SK-N-SH (cell line): ENCODE measurements around the gene SUPT3H. TPM values are rescaled to one million over a fixed set of nuclear protein-coding genes. Genes with fewer than 3 reads are reported as not detected.

Experiments
- CTCF ChIA-PET: fragments of 300-600, 350-600 bp; formaldehyde crosslinking; extraction: SDS; loops from one replicate; lab custom pipeline; 2021; lab: Yijun Ruan, JAX
- POLR2A ChIA-PET: fragments of 350-600 bp; sonication (Branson Sonifier 250); formaldehyde crosslinking; extraction: SDS; loops from one replicate; lab custom pipeline; 2020; ENCODE audit warnings: antibody characterized with exemption, inconsistent platforms; lab: Yijun Ruan, JAX
- DNase-seq: peaks from one replicate; pipeline ENCODE4 v3.0.0; 2012
- H2AFZ ChIP-seq: fragments of 200-600 bp; sonication (generic); 2 replicates; pipeline ENCODE4 v1.8.1; 2016; ENCODE audit warnings: antibody characterized with exemption, mild to moderate bottlenecking, low read depth
- H3F3A ChIP-seq: fragments of 200-600 bp; sonication (generic); replicated peaks from 2 replicates; pipeline ENCODE3; 2016; ENCODE audit warnings: antibody characterized with exemption, mild to moderate bottlenecking; ENCODE audit not compliant: insufficient read depth
- H3K27ac ChIP-seq, 2 experiments: fragments of 200-500 bp in 1 of 2; fragments of 200-600 bp in 1 of 2; sonication (Bioruptor generic) in 1 of 2; sonication (generic), shearing (Covaris generic) in 1 of 2; 2 replicates each; pipeline versions ENCODE4 v1.5.1 to v1.6.1; 2014 to 2016; ENCODE audit warnings: low read depth in 2 of 2, inconsistent platforms in 1 of 2, low read length in 1 of 2, mild to moderate bottlenecking in 1 of 2, mixed read lengths in 1 of 2
- H3K27me3 ChIP-seq: fragments of 200-600 bp; sonication (generic), shearing (Covaris generic); 2 replicates; pipeline ENCODE4 v1.6.1; 2016; ENCODE audit warnings: mixed run types; ENCODE audit not compliant: insufficient read depth
- H3K36me3 ChIP-seq, 2 experiments: fragments of 200-500 bp in 1 of 2; fragments of 200-600 bp in 1 of 2; sonication (Bioruptor generic) in 1 of 2; sonication (generic) in 1 of 2; replicated peaks in 1 of 2; 2 replicates each; pipeline versions ENCODE3 to v1.5.1; 2014 to 2016; ENCODE audit warnings: low read length in 1 of 2, mild to moderate bottlenecking in 1 of 2; ENCODE audit not compliant: insufficient read depth in 2 of 2, control insufficient read depth in 1 of 2
- H3K4me1 ChIP-seq, 2 experiments: fragments of 200-500 bp in 1 of 2; fragments of 200-600 bp in 1 of 2; sonication (Bioruptor generic) in 1 of 2; sonication (generic), shearing (Covaris generic) in 1 of 2; 2 replicates each; pipeline versions ENCODE4 v1.5.1 to v1.6.1; 2014 to 2016; ENCODE audit warnings: low read depth in 1 of 2, low read length in 1 of 2, mixed run types in 1 of 2; ENCODE audit not compliant: insufficient read depth in 2 of 2, control insufficient read depth in 1 of 2
- H3K4me2 ChIP-seq: fragments of 200-600 bp; sonication (generic), shearing (Covaris generic); 2 replicates; pipeline ENCODE4 v1.6.1; 2017; ENCODE audit warnings: mixed run types
- H3K4me3 ChIP-seq, 2 experiments: fragments of 200-500 bp in 1 of 2; fragments of 200-600 bp in 1 of 2; sonication (Bioruptor generic) in 1 of 2; sonication (generic), shearing (Covaris generic) in 1 of 2; 2 replicates each; pipeline versions ENCODE4 v1.5.1 to v1.8.1; 2014 to 2016; ENCODE audit warnings: low read depth in 2 of 2, inconsistent platforms in 1 of 2, low read length in 1 of 2, mild to moderate bottlenecking in 1 of 2, mixed read lengths in 1 of 2, moderate library complexity in 1 of 2
- H3K79me2 ChIP-seq: fragments of 200-600 bp; sonication (generic); 2 replicates; pipeline ENCODE4 v1.8.1; 2017; ENCODE audit warnings: mild to moderate bottlenecking; ENCODE audit not compliant: insufficient read depth
- H3K9ac ChIP-seq: fragments of 200-600 bp; sonication (generic); 2 replicates; pipeline ENCODE4 v1.6.1; 2017; ENCODE audit warnings: mixed run types
- H3K9me2 ChIP-seq: fragments of 200-600 bp; sonication (generic); 2 replicates; pipeline ENCODE4 v1.6.1; 2017; ENCODE audit warnings: mixed run types
- H3K9me3 ChIP-seq: fragments of 200-600 bp; sonication (generic); 2 replicates; pipeline ENCODE4 v1.6.1; 2017; ENCODE audit warnings: mixed run types, mild to moderate bottlenecking, moderate library complexity
- H4K20me1 ChIP-seq: fragments of 200-600 bp; sonication (generic); 2 replicates; pipeline ENCODE4 v1.6.1; 2017; ENCODE audit warnings: mild to moderate bottlenecking, mixed run types; ENCODE audit not compliant: insufficient read depth
- CHD2 ChIP-seq: fragments of 150-350 bp; IDR thresholded peaks from 2 replicates; pipeline ENCODE4 v1.6.1; 2018; ENCODE audit warnings: low read length; ENCODE audit not compliant: partially characterized antibody
- EP300 ChIP-seq, 2 experiments: IDR thresholded peaks; 2 replicates each; pipeline versions ENCODE4 v1.4.0 to v1.6.1; 2012; ENCODE audit warnings: borderline replicate concordance in 1 of 2, low read depth in 1 of 2, low read length in 1 of 2
- EZH2phosphoT487 ChIP-seq: fragments of 200-600 bp; sonication (generic); IDR thresholded peaks from 2 replicates; pipeline ENCODE4 v1.6.1; 2017; ENCODE audit warnings: low read depth, mixed run types, mild to moderate bottlenecking, antibody characterized with exemption, moderate library complexity, borderline replicate concordance
- FOSL2 ChIP-seq: IDR thresholded peaks from 2 replicates; pipeline ENCODE4 v1.4.0; 2012; ENCODE audit warnings: low read depth, mild to moderate bottlenecking, moderate library complexity, borderline replicate concordance
- FOXJ3 ChIP-seq: sonication (generic); formaldehyde crosslinking; IDR thresholded peaks from 2 replicates; pipeline ENCODE4 v1.5.1; 2020; ENCODE audit warnings: mild to moderate bottlenecking, missing genetic modification reagents
- GABPA ChIP-seq: IDR thresholded peaks from 2 replicates; pipeline ENCODE4 v1.4.0; 2012; ENCODE audit warnings: low read depth, mild to moderate bottlenecking
- GATA2 ChIP-seq: sonication (generic); formaldehyde crosslinking; IDR thresholded peaks from 2 replicates; pipeline ENCODE4 v1.5.0; 2020; ENCODE audit warnings: mild to moderate bottlenecking, missing genetic modification reagents
- MXI1 ChIP-seq: IDR thresholded peaks from 2 replicates; pipeline ENCODE4 v1.6.1; 2012; ENCODE audit warnings: mild to moderate bottlenecking, low read depth, low read length, improper control_type of control experiment
- RAD21 ChIP-seq: IDR thresholded peaks from 2 replicates; pipeline ENCODE4 v1.6.1; 2012; ENCODE audit warnings: mild to moderate bottlenecking, low read length
- RCOR1 ChIP-seq: fragments of 150-350 bp; IDR thresholded peaks from 2 replicates; pipeline ENCODE4 v1.6.1; 2017; ENCODE audit warnings: antibody characterized with exemption, low read length
- RFX5 ChIP-seq: IDR thresholded peaks from 2 replicates; pipeline ENCODE4 v1.6.1; 2012; ENCODE audit warnings: mild to moderate bottlenecking, improper control_type of control experiment, low read length
- SMC3 ChIP-seq: IDR thresholded peaks from 2 replicates; pipeline ENCODE4 v1.6.1; 2012; ENCODE audit warnings: low read depth, low read length, improper control_type of control experiment
- TAF1 ChIP-seq: IDR thresholded peaks from 2 replicates; pipeline ENCODE4 v1.6.1; 2012; ENCODE audit warnings: low read depth, mild to moderate bottlenecking, low read length, moderate library complexity, borderline replicate concordance
- TCF12 ChIP-seq: IDR thresholded peaks from 2 replicates; pipeline ENCODE4 v1.4.0; 2012
- TEAD4 ChIP-seq: IDR thresholded peaks from 2 replicates; pipeline ENCODE4 v1.4.0; 2012; ENCODE audit warnings: mild to moderate bottlenecking, borderline replicate concordance; ENCODE audit not compliant: insufficient read depth
- YY1 ChIP-seq: IDR thresholded peaks from 2 replicates; pipeline ENCODE4 v1.4.0; 2012; ENCODE audit warnings: low read depth, mild to moderate bottlenecking
- WGBS: methylation state at CpG from one replicate; pipeline ENCODE4 v1.1.6; 2017; ENCODE audit warnings: low lambda C conversion rate; 5-methylcytosine and 5-hydroxymethylcytosine counted together
- polyA plus RNA-seq, 3 experiments: library from polyadenylated mRNA; depleted of rRNA; stranded (reverse); fragments of >200 nt; gene quantifications; 2 replicates each; pipeline ENCODE4 v1.2.3, GENCODE V29; 2012
- TF ChIP-seq, protein P1 (sequence below): IDR thresholded peaks from 2 replicates; pipeline ENCODE4 v1.6.1; 2012; ENCODE audit warnings: mild to moderate bottlenecking, low read depth, low read length, moderate library complexity
- TF ChIP-seq, protein P2 (sequence below): IDR thresholded peaks from 2 replicates; pipeline ENCODE4; 2012
- TF ChIP-seq, protein P3 (sequence below): IDR thresholded peaks from 2 replicates; pipeline ENCODE4 v1.4.0; 2012; ENCODE audit warnings: low read depth

SUPT3H gene
- polyA plus RNA-seq, 1 of the 3 experiments (the other 2 are of a cell fraction): 10.9 TPM

DNA sequence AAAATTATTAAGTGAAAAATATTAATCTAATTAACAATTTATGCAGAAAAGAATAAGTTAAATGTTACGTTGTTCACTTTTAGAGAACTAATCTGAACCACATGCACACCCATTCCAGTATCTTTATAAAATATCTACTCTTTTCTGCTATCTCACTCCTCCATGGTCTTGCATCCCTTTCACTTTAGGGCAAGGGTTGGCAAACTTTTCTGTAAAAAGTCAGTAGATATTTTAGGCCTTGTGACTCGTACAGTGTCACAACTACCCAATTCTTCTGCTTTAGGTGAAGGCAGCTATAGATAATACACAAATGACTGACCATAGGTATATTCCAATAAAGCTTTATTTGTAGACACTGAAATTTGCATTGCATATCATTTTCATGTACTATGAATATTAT, 39.7 kb upstream of the SUPT3H start:
- H3K9me3 ChIP-seq: no peaks in the 10 kb centered on the region
- DNase-seq: no peak
- H3K27me3 ChIP-seq: no peaks in the 10 kb centered on the region
- no peak overlapping the region for H3K27ac ChIP-seq
- no peaks in the 10 kb centered on the region for H3K9me2 ChIP-seq
- H3K9ac ChIP-seq: no peak overlapping the region
- WGBS: 72% methylated on average over 2 of the region's 2 CpGs
- POLR2A ChIA-PET: no interaction called here
- H4K20me1 ChIP-seq: no peaks in the 10 kb centered on the region
- no peak overlapping the region for H2AFZ ChIP-seq
- H3K4me1 ChIP-seq: peaks cover 5 to 11% of the 10 kb centered on the region in 2 experiments; a peak in 2 of 4 replicates
- H3K4me3 ChIP-seq: no peak overlapping the region
- peaks cover 6% of the 10 kb centered on the region for H3F3A ChIP-seq
- TF ChIP-seq CHD2 (no peak), FOSL2 (no peak), MXI1 (no peak), GATA2 (CRISPR knock-in tag) (no peak), GABPA (no peak)
- TF ChIP-seq, protein P1, sequence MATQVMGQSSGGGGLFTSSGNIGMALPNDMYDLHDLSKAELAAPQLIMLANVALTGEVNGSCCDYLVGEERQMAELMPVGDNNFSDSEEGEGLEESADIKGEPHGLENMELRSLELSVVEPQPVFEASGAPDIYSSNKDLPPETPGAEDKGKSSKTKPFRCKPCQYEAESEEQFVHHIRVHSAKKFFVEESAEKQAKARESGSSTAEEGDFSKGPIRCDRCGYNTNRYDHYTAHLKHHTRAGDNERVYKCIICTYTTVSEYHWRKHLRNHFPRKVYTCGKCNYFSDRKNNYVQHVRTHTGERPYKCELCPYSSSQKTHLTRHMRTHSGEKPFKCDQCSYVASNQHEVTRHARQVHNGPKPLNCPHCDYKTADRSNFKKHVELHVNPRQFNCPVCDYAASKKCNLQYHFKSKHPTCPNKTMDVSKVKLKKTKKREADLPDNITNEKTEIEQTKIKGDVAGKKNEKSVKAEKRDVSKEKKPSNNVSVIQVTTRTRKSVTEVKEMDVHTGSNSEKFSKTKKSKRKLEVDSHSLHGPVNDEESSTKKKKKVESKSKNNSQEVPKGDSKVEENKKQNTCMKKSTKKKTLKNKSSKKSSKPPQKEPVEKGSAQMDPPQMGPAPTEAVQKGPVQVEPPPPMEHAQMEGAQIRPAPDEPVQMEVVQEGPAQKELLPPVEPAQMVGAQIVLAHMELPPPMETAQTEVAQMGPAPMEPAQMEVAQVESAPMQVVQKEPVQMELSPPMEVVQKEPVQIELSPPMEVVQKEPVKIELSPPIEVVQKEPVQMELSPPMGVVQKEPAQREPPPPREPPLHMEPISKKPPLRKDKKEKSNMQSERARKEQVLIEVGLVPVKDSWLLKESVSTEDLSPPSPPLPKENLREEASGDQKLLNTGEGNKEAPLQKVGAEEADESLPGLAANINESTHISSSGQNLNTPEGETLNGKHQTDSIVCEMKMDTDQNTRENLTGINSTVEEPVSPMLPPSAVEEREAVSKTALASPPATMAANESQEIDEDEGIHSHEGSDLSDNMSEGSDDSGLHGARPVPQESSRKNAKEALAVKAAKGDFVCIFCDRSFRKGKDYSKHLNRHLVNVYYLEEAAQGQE: no peak
- no peaks in the 10 kb centered on the region for H3K36me3 ChIP-seq
- CTCF ChIA-PET: interaction anchor here (0.9 kb wide), 1 partner anchor 762 kb away, joined by 3 read pairs; no protein-coding TSS in a partner anchor
- H3K4me2 ChIP-seq: no peak overlapping the region
- peaks cover 10% of the 10 kb centered on the region; the same call in 1 of the 2 replicates for H3K79me2 ChIP-seq

DNA sequence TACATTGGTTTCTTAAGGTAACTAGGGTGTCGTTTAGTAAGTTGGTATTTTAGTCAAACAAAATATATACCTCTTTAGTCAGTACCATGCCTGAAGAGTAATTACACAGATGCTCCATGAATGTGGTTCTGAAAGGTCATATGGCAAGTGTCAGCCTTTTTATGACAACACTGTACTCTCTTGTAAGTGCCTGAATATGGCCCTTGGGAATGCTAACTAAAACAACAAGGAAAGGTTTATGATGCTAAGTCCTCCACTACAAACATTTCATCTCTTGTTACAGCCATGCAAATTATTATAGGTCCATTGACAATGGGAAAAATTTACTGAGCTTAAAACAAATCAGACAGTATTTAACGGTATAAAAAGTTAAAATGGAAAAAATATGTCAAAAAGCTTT, 39.0 kb upstream of the SUPT3H start:
- Histone ChIP-seq H3K4me3 (no peak overlapping the region), H3K36me3 (no peaks in the 10 kb centered on the region), H3K27me3 (no peaks in the 10 kb centered on the region), H3K9ac (no peak overlapping the region), H3K4me2 (no peak overlapping the region), H3K9me3 (no peaks in the 10 kb centered on the region), H3F3A (peaks cover 6% of the 10 kb centered on the region), H3K4me1 (peaks cover 2 to 11% of the 10 kb centered on the region in 2 experiments; a peak in 2 of 4 replicates), H2AFZ (no peak overlapping the region), H4K20me1 (no peaks in the 10 kb centered on the region), H3K9me2 (no peaks in the 10 kb centered on the region), H3K27ac (no peak overlapping the region), H3K79me2 (peaks cover 10% of the 10 kb centered on the region; the same call in 1 of the 2 replicates)
- CTCF ChIA-PET: interaction anchor here (0.8 kb wide), 1 partner anchor 761 kb away, joined by 4 read pairs; no protein-coding TSS in a partner anchor
- POLR2A ChIA-PET: no interaction called here
- no peak for TF ChIP-seq YY1
- TF ChIP-seq RCOR1: no peak
- no peak for TF ChIP-seq EZH2phosphoT487
- TF ChIP-seq EP300 (IDR thresholded peaks at IDR 0.05; ENCODE audit: borderline replicate concordance in 1 of 2, low read depth in 1 of 2, low read length in 1 of 2): no peak
- TF ChIP-seq, protein P1: no peak
- no peak for TF ChIP-seq TAF1
- TF ChIP-seq RFX5: no peak
- TF ChIP-seq TCF12: no peak
- TF ChIP-seq RAD21: no peak
- no peak for TF ChIP-seq GABPA
- TF ChIP-seq FOXJ3: no peak
- no peak for TF ChIP-seq TEAD4
- TF ChIP-seq, protein P2, sequence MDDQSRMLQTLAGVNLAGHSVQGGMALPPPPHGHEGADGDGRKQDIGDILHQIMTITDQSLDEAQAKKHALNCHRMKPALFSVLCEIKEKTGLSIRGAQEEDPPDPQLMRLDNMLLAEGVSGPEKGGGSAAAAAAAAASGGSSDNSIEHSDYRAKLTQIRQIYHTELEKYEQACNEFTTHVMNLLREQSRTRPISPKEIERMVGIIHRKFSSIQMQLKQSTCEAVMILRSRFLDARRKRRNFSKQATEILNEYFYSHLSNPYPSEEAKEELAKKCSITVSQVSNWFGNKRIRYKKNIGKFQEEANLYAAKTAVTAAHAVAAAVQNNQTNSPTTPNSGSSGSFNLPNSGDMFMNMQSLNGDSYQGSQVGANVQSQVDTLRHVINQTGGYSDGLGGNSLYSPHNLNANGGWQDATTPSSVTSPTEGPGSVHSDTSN: no peak
- TF ChIP-seq, protein P3, sequence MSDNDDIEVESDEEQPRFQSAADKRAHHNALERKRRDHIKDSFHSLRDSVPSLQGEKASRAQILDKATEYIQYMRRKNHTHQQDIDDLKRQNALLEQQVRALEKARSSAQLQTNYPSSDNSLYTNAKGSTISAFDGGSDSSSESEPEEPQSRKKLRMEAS: no peak
- TF ChIP-seq SMC3: no peak
- 30% methylated on average over 2 of the region's 2 CpGs for whole genome bisulfite sequencing
- no peak for DNase-seq
